ENCODE measurements around the gene RHBG. TPM values are rescaled to one million over a fixed set of nuclear protein-coding genes. Genes with fewer than 3 reads are reported as not detected.

Gene RHBG
- total and polyA plus RNA-seq, 2 experiments from 2014 or later: 3.3 to 11.9 TPM

GRCh38 chr1:156431769-156432668 is 63.0 kb downstream of the RHBG start:
- no peaks in the 10 kb centered on the region for H3K79me2 ChIP-seq
- H3K27ac ChIP-seq: no peak overlapping the region
- H3K4me2 ChIP-seq: no peak overlapping the region
- H3K9me3 ChIP-seq (ENCODE audit: low read depth): no peaks in the 10 kb centered on the region
- no peak overlapping the region for H2AFZ ChIP-seq
- TF ChIP-seq EZH2phosphoT487 (IDR thresholded peaks at IDR 0.05; ENCODE audit: low read depth, severe bottlenecking, unreplicated experiment): no peak
- no peak for TF ChIP-seq CTCF (IDR thresholded peaks at IDR 0.05; ENCODE audit: poor library complexity)
- no peak for TF ChIP-seq EZH2 (IDR thresholded peaks at IDR 0.05; ENCODE audit: borderline replicate concordance)
- peaks cover 15% of the 10 kb centered on the region for H3K4me1 ChIP-seq (ENCODE audit: insufficient read depth)
- 11% methylated on average over 12 of the region's 12 CpGs for WGBS (ENCODE audit: low lambda C conversion rate, missing lambda C conversion rate)
- DNase-seq (ENCODE audit: low spot score): no peak
- H3K4me3 ChIP-seq: no peak overlapping the region
- H3K36me3 ChIP-seq (replicated peaks; ENCODE audit: insufficient read depth, low read depth): no peaks in the 10 kb centered on the region
- peaks cover 98% of the 10 kb centered on the region for H3K27me3 ChIP-seq
- no peaks in the 10 kb centered on the region for H4K20me1 ChIP-seq (ENCODE audit: insufficient read depth, poor library complexity, severe bottlenecking)
- H3K9me2 ChIP-seq (replicated peaks; ENCODE audit: insufficient read depth): no peaks in the 10 kb centered on the region

- H2AFZ ChIP-seq: no peak overlapping the region
- TF ChIP-seq CTCF (IDR thresholded peaks at IDR 0.05; ENCODE audit: poor library complexity): no peak
- TF ChIP-seq EZH2 (IDR thresholded peaks at IDR 0.05; ENCODE audit: borderline replicate concordance): no peak
- TF ChIP-seq EZH2phosphoT487 (IDR thresholded peaks at IDR 0.05; ENCODE audit: low read depth, severe bottlenecking, unreplicated experiment): no peak
- H3K27me3 ChIP-seq: peaks cover 98% of the 10 kb centered on the region
- H3K79me2 ChIP-seq: no peaks in the 10 kb centered on the region
- H3K36me3 ChIP-seq (replicated peaks; ENCODE audit: insufficient read depth, low read depth): no peaks in the 10 kb centered on the region
- H3K4me3 ChIP-seq: no peak overlapping the region
- DNase-seq (ENCODE audit: low spot score): no peak
- no peaks in the 10 kb centered on the region for H3K9me2 ChIP-seq (replicated peaks; ENCODE audit: insufficient read depth)
- H3K4me2 ChIP-seq: no peak overlapping the region
- WGBS (ENCODE audit: low lambda C conversion rate, missing lambda C conversion rate): 2% methylated on average over 11 of the region's 11 CpGs
- H4K20me1 ChIP-seq (ENCODE audit: insufficient read depth, poor library complexity, severe bottlenecking): no peaks in the 10 kb centered on the region
- H3K4me1 ChIP-seq (ENCODE audit: insufficient read depth): peaks cover 15% of the 10 kb centered on the region
- no peak overlapping the region for H3K27ac ChIP-seq
- no peaks in the 10 kb centered on the region for H3K9me3 ChIP-seq (ENCODE audit: low read depth)
Observed at GRCh38 chr1:156432669-156433018, 63.6 kb downstream of the RHBG start.

- Histone ChIP-seq H4K20me1 (ENCODE audit: insufficient read depth, poor library complexity, severe bottlenecking) (no peaks in the 10 kb centered on the region), H3K9me3 (ENCODE audit: low read depth) (no peaks in the 10 kb centered on the region), H3K27me3 (peaks cover 98% of the 10 kb centered on the region), H3K9me2 (replicated peaks; ENCODE audit: insufficient read depth) (no peaks in the 10 kb centered on the region), H3K27ac (no peak overlapping the region), H2AFZ (no peak overlapping the region), H3K4me2 (no peak overlapping the region), H3K79me2 (no peaks in the 10 kb centered on the region), H3K4me3 (no peak overlapping the region), H3K36me3 (replicated peaks; ENCODE audit: insufficient read depth, low read depth) (no peaks in the 10 kb centered on the region), H3K4me1 (ENCODE audit: insufficient read depth) (peaks cover 15% of the 10 kb centered on the region)
- TF ChIP-seq CTCF (IDR thresholded peaks at IDR 0.05; ENCODE audit: poor library complexity) (no peak), EZH2 (IDR thresholded peaks at IDR 0.05; ENCODE audit: borderline replicate concordance) (no peak), EZH2phosphoT487 (IDR thresholded peaks at IDR 0.05; ENCODE audit: low read depth, severe bottlenecking, unreplicated experiment) (no peak)
- DNase-seq (ENCODE audit: low spot score): no peak
- WGBS (ENCODE audit: low lambda C conversion rate, missing lambda C conversion rate): 30% methylated on average over 4 of the region's 4 CpGs
Observed at GRCh38 chr1:156433032-156433431, 64.0 kb downstream of the RHBG start.

All from hepatocyte (in vitro differentiated cells).